PFSK-1 (cell line): ENCODE data around the gene RALA.

Experiments
- FOXP2 ChIP-seq: optimal IDR thresholded peaks from 2 replicates; pipeline ENCODE3; 2011; ENCODE audit warnings: borderline replicate concordance, control low read depth, inconsistent platforms; ENCODE audit not compliant: insufficient read depth; ENCODE audit errors: extremely low read length, extremely low read depth
- POLR2AphosphoS5 ChIP-seq: IDR thresholded peaks from 2 replicates; pipeline ENCODE4 v1.6.1; 2012; ENCODE audit warnings: low read depth, mild to moderate bottlenecking, control low read depth, low read length, moderate library complexity
- SIN3A ChIP-seq: IDR thresholded peaks from 2 replicates; pipeline ENCODE4 v1.6.1; 2012; ENCODE audit warnings: mild to moderate bottlenecking, low read length, moderate library complexity, borderline replicate concordance; ENCODE audit not compliant: insufficient read depth
- TAF1 ChIP-seq: IDR thresholded peaks from 2 replicates; pipeline ENCODE4 v1.6.1; 2012; ENCODE audit warnings: low read length, control low read depth, borderline replicate concordance; ENCODE audit not compliant: insufficient read depth
- TF ChIP-seq, protein P1 (sequence below), 2 experiments: IDR thresholded peaks; 2 replicates each; pipeline versions ENCODE4 v1.6.1 to v1.8.0; 2011 to 2012; ENCODE audit warnings: low read depth in 2 of 2, low read length in 2 of 2, control low read depth in 1 of 2, inconsistent platforms in 1 of 2, mild to moderate bottlenecking in 1 of 2, moderate library complexity in 1 of 2; ENCODE audit not compliant: insufficient read depth in 1 of 2

Gene RALA

DNA sequence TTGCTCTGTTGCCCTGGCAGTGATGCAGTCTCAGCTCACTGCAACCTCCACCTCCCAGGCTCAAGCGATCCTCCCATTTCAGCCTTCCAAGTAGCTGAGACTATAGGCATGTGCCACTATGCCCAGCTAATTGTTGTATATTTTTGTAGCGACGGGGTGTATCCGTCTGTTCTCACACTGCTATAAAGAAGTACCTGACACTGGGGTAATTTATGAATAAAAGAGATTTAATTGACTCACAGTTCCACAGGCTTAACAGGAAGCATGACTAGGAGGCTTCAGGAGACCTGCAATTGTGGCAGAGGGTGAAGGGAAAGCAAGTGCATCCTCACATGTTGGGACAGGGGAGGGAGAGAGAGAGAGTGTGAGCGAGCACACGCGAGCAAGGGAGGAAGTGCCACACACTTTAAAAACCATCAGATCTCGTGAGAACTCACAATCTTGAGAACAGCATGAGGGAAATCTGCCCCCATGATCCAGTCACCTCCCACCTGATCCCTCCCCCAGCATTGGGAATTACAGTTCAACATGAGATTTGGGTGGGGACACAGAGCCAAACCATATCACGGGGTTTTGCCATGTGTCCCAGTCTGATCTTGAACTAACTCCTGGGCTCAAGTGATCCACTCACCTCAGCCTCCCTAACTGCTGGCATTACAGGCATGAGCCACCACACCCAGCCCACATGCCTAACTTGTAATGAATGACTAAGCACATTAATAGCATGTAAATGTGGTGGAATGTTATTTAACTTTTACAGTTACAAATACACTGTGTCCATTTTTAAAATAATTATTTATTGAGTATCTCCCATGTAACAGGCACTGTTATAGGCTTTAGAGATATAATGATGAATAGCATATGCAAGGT is 65.5 kb downstream of the RALA start:
- TF ChIP-seq SIN3A (no peak), TAF1 (no peak), POLR2AphosphoS5 (no peak), FOXP2 (no peak)
- TF ChIP-seq, protein P1, sequence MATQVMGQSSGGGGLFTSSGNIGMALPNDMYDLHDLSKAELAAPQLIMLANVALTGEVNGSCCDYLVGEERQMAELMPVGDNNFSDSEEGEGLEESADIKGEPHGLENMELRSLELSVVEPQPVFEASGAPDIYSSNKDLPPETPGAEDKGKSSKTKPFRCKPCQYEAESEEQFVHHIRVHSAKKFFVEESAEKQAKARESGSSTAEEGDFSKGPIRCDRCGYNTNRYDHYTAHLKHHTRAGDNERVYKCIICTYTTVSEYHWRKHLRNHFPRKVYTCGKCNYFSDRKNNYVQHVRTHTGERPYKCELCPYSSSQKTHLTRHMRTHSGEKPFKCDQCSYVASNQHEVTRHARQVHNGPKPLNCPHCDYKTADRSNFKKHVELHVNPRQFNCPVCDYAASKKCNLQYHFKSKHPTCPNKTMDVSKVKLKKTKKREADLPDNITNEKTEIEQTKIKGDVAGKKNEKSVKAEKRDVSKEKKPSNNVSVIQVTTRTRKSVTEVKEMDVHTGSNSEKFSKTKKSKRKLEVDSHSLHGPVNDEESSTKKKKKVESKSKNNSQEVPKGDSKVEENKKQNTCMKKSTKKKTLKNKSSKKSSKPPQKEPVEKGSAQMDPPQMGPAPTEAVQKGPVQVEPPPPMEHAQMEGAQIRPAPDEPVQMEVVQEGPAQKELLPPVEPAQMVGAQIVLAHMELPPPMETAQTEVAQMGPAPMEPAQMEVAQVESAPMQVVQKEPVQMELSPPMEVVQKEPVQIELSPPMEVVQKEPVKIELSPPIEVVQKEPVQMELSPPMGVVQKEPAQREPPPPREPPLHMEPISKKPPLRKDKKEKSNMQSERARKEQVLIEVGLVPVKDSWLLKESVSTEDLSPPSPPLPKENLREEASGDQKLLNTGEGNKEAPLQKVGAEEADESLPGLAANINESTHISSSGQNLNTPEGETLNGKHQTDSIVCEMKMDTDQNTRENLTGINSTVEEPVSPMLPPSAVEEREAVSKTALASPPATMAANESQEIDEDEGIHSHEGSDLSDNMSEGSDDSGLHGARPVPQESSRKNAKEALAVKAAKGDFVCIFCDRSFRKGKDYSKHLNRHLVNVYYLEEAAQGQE (IDR thresholded peaks at IDR 0.05; ENCODE audit: insufficient read depth in 1 of 2, low read depth in 2 of 2, low read length in 2 of 2): no peak

DNA sequence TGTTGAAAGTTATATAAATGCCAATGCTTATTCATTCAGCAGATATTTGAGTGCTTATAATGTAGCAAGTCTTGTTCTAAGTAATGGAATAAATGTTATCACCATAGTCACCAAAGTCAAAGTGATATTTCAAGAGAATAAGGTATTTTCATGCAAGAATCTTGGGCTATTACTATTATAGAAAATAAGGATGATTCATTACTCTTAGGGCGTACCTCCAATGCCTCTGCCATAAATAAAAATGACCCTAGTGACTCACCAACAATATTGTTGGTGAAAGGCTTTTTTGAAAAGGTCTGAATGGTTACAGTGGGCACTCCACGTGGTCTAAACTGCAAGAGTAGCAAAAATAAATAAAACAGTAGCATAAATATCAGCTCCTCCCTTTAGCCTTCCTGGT is 68.4 kb downstream of the RALA start:
- TF ChIP-seq TAF1 (no peak), FOXP2 (no peak)
- TF ChIP-seq, protein P1 (IDR thresholded peaks at IDR 0.05; ENCODE audit: insufficient read depth in 1 of 2, low read depth in 2 of 2, low read length in 2 of 2): no peak

DNA sequence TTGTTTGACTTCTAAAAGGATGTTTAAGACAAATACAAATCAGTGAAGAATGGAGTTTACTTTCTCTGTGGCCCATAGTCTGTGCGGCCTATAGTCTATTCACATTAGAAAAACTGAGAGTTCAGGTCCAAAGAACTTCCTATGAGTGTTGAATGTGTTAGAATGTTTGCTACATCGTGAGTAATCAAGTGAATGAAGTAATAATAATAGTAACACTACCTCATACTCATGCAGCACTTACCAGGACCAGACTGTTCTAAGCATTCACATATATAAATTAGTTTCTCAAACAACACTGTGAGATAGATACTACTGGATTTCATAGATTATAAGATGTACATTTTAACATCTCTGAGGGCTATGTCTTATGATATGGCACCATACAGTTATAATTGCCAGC is 70.4 kb downstream of the RALA start:
- TF ChIP-seq POLR2AphosphoS5 (no peak), SIN3A (no peak), FOXP2 (no peak), TAF1 (no peak)
- TF ChIP-seq, protein P1 (IDR thresholded peaks at IDR 0.05; ENCODE audit: insufficient read depth in 1 of 2, low read depth in 2 of 2, low read length in 2 of 2): no peak

DNA sequence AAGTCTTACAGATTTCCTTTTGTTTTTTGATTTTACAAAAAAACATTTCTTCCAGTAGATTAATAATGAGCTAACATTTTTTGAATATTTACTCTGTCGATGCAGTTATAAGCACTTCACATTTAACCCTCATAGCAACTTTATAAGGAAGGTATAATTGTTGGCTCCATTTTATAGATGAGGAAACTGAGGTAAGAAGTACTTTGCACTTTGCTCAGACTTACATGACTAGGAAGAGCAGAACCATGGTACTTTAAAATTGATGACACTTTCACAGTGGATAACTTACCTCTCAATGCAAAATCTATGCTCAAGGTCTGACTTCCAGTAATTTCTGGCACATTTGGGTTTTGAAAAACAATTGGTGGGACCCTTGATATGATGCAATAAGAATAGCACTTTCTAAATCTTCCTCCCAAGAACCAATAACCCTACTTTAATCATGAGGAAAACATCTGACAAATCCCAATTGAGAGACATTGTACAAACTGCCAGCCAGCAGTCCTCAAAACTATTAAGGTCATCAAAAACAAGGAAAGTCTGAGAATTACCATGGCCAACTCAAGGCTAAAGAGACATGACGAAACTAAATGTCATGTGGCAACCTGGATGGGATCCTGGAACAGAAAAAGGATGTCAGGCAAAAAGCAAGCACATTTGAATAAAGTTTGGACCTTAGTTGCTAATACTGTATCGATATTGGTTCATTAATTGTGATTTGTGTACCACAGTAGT is 72.6 kb downstream of the RALA start:
- TF ChIP-seq TAF1 (no peak), POLR2AphosphoS5 (no peak), FOXP2 (no peak), SIN3A (no peak)
- TF ChIP-seq, protein P1 (IDR thresholded peaks at IDR 0.05; ENCODE audit: insufficient read depth in 1 of 2, low read depth in 2 of 2, low read length in 2 of 2): no peak
